ENCODE measurements around the gene RAP1B.

Gene RAP1B

GRCh38 chr12:68620519-68621471, 10.1 kb downstream of the RAP1B start:
- Histone ChIP-seq H3K9me3 (ENCODE audit: control insufficient read depth, insufficient read depth, low read length) (no peaks in the 10 kb centered on the region), H3K27me3 (ENCODE audit: control insufficient read depth, insufficient read depth, low read length) (no peaks in the 10 kb centered on the region), H3K4me3 (ENCODE audit: low read length) (no peak overlapping the region), H3K27ac (ENCODE audit: low read length) (no peak overlapping the region), H3K36me3 (ENCODE audit: control insufficient read depth, insufficient read depth, low read length) (no peaks in the 10 kb centered on the region), H3K4me1 (ENCODE audit: control insufficient read depth, insufficient read depth, low read length) (peaks cover 1% of the 10 kb centered on the region; the same call in 1 of the 2 replicates)
- no peak for DNase-seq (ENCODE audit: low read depth, low spot score)
- WGBS (ENCODE audit: insufficient coverage, insufficient read length), result no CpG with 5 or more reads among the region's 10 CpGs

GRCh38 chr12:68621472-68622081, 10.9 kb downstream of the RAP1B start:
- Histone ChIP-seq H3K27ac (ENCODE audit: low read length) (no peak overlapping the region), H3K27me3 (ENCODE audit: control insufficient read depth, insufficient read depth, low read length) (no peaks in the 10 kb centered on the region), H3K4me1 (ENCODE audit: control insufficient read depth, insufficient read depth, low read length) (peaks cover 1% of the 10 kb centered on the region; the same call in 1 of the 2 replicates), H3K36me3 (ENCODE audit: control insufficient read depth, insufficient read depth, low read length) (no peaks in the 10 kb centered on the region), H3K4me3 (ENCODE audit: low read length) (no peak overlapping the region), H3K9me3 (ENCODE audit: control insufficient read depth, insufficient read depth, low read length) (no peaks in the 10 kb centered on the region)
- DNase-seq (ENCODE audit: low read depth, low spot score), result no peak

GRCh38 chr12:68622250-68622649, 11.6 kb downstream of the RAP1B start:
- Histone ChIP-seq H3K36me3 (ENCODE audit: control insufficient read depth, insufficient read depth, low read length) (no peaks in the 10 kb centered on the region), H3K27ac (ENCODE audit: low read length) (no peak overlapping the region), H3K27me3 (ENCODE audit: control insufficient read depth, insufficient read depth, low read length) (no peaks in the 10 kb centered on the region), H3K9me3 (ENCODE audit: control insufficient read depth, insufficient read depth, low read length) (no peaks in the 10 kb centered on the region), H3K4me1 (ENCODE audit: control insufficient read depth, insufficient read depth, low read length) (peaks cover 1% of the 10 kb centered on the region; the same call in 1 of the 2 replicates), H3K4me3 (ENCODE audit: low read length) (no peak overlapping the region)
- DNase-seq (ENCODE audit: low read depth, low spot score), result no peak
- WGBS (ENCODE audit: insufficient coverage, insufficient read length), result no CpG with 5 or more reads among the region's 1 CpG

GRCh38 chr12:68623059-68623458, 12.4 kb downstream of the RAP1B start:
- Histone ChIP-seq H3K27me3 (ENCODE audit: control insufficient read depth, insufficient read depth, low read length) (no peaks in the 10 kb centered on the region), H3K9me3 (ENCODE audit: control insufficient read depth, insufficient read depth, low read length) (no peaks in the 10 kb centered on the region), H3K27ac (ENCODE audit: low read length) (no peak overlapping the region), H3K4me1 (ENCODE audit: control insufficient read depth, insufficient read depth, low read length) (peaks cover 1% of the 10 kb centered on the region; the same call in 1 of the 2 replicates), H3K36me3 (ENCODE audit: control insufficient read depth, insufficient read depth, low read length) (no peaks in the 10 kb centered on the region), H3K4me3 (ENCODE audit: low read length) (no peak overlapping the region)
- no peak for DNase-seq (ENCODE audit: low read depth, low spot score)

GRCh38 chr12:68623984-68624383, 13.3 kb downstream of the RAP1B start:
- no peaks in the 10 kb centered on the region; the same call in 1 of the 2 replicates for H3K36me3 ChIP-seq (ENCODE audit: control insufficient read depth, insufficient read depth, low read length)
- no peaks in the 10 kb centered on the region for H3K9me3 ChIP-seq (ENCODE audit: control insufficient read depth, insufficient read depth, low read length)
- H3K4me1 ChIP-seq (ENCODE audit: control insufficient read depth, insufficient read depth, low read length), result peaks cover 1% of the 10 kb centered on the region; the same call in 1 of the 2 replicates
- H3K27ac ChIP-seq (ENCODE audit: low read length), result no peak overlapping the region
- H3K27me3 ChIP-seq (ENCODE audit: control insufficient read depth, insufficient read depth, low read length), result no peaks in the 10 kb centered on the region
- H3K4me3 ChIP-seq (ENCODE audit: low read length), result no peak overlapping the region
- no peak for DNase-seq (ENCODE audit: low read depth, low spot score)
- no CpG with 5 or more reads among the region's 1 CpG for WGBS (ENCODE audit: insufficient coverage, insufficient read length)

GRCh38 chr12:68624933-68625332, 14.2 kb downstream of the RAP1B start:
- H3K9me3 ChIP-seq (ENCODE audit: control insufficient read depth, insufficient read depth, low read length), result no peaks in the 10 kb centered on the region
- DNase-seq (ENCODE audit: low read depth, low spot score), result no peak
- H3K27ac ChIP-seq (ENCODE audit: low read length), result no peak overlapping the region
- H3K4me3 ChIP-seq (ENCODE audit: low read length), result no peak overlapping the region
- WGBS (ENCODE audit: insufficient coverage, insufficient read length), result no CpG with 5 or more reads among the region's 2 CpGs
- peaks cover 1% of the 10 kb centered on the region; the same call in 1 of the 2 replicates for H3K4me1 ChIP-seq (ENCODE audit: control insufficient read depth, insufficient read depth, low read length)
- no peaks in the 10 kb centered on the region; the same call in 1 of the 2 replicates for H3K36me3 ChIP-seq (ENCODE audit: control insufficient read depth, insufficient read depth, low read length)
- H3K27me3 ChIP-seq (ENCODE audit: control insufficient read depth, insufficient read depth, low read length), result no peaks in the 10 kb centered on the region

GRCh38 chr12:68627673-68628319, 17.1 kb downstream of the RAP1B start:
- no peaks in the 10 kb centered on the region; the same call in 1 of the 2 replicates for H3K36me3 ChIP-seq (ENCODE audit: control insufficient read depth, insufficient read depth, low read length)
- WGBS (ENCODE audit: insufficient coverage, insufficient read length), result no CpG with 5 or more reads among the region's 3 CpGs

GRCh38 chr12:68628698-68629097, 18.0 kb downstream of the RAP1B start:
- H3K36me3 ChIP-seq (ENCODE audit: control insufficient read depth, insufficient read depth, low read length), result no peaks in the 10 kb centered on the region; the same call in 1 of the 2 replicates
- no peak overlapping the region for H3K4me3 ChIP-seq (ENCODE audit: low read length)
- DNase-seq (ENCODE audit: low read depth, low spot score), result no peak
- no peaks in the 10 kb centered on the region for H3K27me3 ChIP-seq (ENCODE audit: control insufficient read depth, insufficient read depth, low read length)
- no peak overlapping the region for H3K27ac ChIP-seq (ENCODE audit: low read length)
- no peaks in the 10 kb centered on the region for H3K4me1 ChIP-seq (ENCODE audit: control insufficient read depth, insufficient read depth, low read length)
- no peaks in the 10 kb centered on the region for H3K9me3 ChIP-seq (ENCODE audit: control insufficient read depth, insufficient read depth, low read length)

More at GRCh38 chr12:68627673-68628319, 17.1 kb downstream of the RAP1B start:
- no peak overlapping the region for H3K4me3 ChIP-seq (ENCODE audit: low read length)
- no peaks in the 10 kb centered on the region for H3K27me3 ChIP-seq (ENCODE audit: control insufficient read depth, insufficient read depth, low read length)
- no peaks in the 10 kb centered on the region for H3K9me3 ChIP-seq (ENCODE audit: control insufficient read depth, insufficient read depth, low read length)
- H3K4me1 ChIP-seq (ENCODE audit: control insufficient read depth, insufficient read depth, low read length), result no peaks in the 10 kb centered on the region
- no peak for DNase-seq (ENCODE audit: low read depth, low spot score)
- H3K27ac ChIP-seq (ENCODE audit: low read length), result no peak overlapping the region

- Histone ChIP-seq H3K27ac (ENCODE audit: low read length) (no peak overlapping the region), H3K9me3 (ENCODE audit: control insufficient read depth, insufficient read depth, low read length) (no peaks in the 10 kb centered on the region), H3K27me3 (ENCODE audit: control insufficient read depth, insufficient read depth, low read length) (no peaks in the 10 kb centered on the region), H3K4me3 (ENCODE audit: low read length) (no peak overlapping the region), H3K36me3 (ENCODE audit: control insufficient read depth, insufficient read depth, low read length) (no peaks in the 10 kb centered on the region; the same call in 1 of the 2 replicates), H3K4me1 (ENCODE audit: control insufficient read depth, insufficient read depth, low read length) (no peaks in the 10 kb centered on the region)
- no peak for DNase-seq (ENCODE audit: low read depth, low spot score)
Measured at GRCh38 chr12:68630050-68630449, 19.4 kb downstream of the RAP1B start.

GRCh38 chr12:68630598-68630997, 19.9 kb downstream of the RAP1B start:
- no peak for DNase-seq (ENCODE audit: low read depth, low spot score)
- Histone ChIP-seq H3K27ac (ENCODE audit: low read length) (no peak overlapping the region), H3K4me1 (ENCODE audit: control insufficient read depth, insufficient read depth, low read length) (no peaks in the 10 kb centered on the region), H3K36me3 (ENCODE audit: control insufficient read depth, insufficient read depth, low read length) (no peaks in the 10 kb centered on the region; the same call in 1 of the 2 replicates), H3K9me3 (ENCODE audit: control insufficient read depth, insufficient read depth, low read length) (no peaks in the 10 kb centered on the region), H3K4me3 (ENCODE audit: low read length) (no peak overlapping the region), H3K27me3 (ENCODE audit: control insufficient read depth, insufficient read depth, low read length) (no peaks in the 10 kb centered on the region)
- WGBS (ENCODE audit: insufficient coverage, insufficient read length), result no CpG with 5 or more reads among the region's 7 CpGs

Data from iPS DF 6.9 (cell line).